GM23338 (cell line): Measurements from ENCODE around the gene KATNAL2. TPM values are rescaled to one million over a fixed set of nuclear protein-coding genes. Genes with fewer than 3 reads are reported as not detected.

Source experiments
- ATAC-seq: fragments of 200-7000 bp; cut with Tn5 transposase; 3 replicates; pipeline ENCODE4 v1.9.1; 2020
- DNase-seq: peaks from one replicate; pipeline ENCODE4 v3.0.0-alpha.2; 2015; ENCODE audit warnings: low spot score
- H2AFZ ChIP-seq: fragments of 200-600 bp; sonication (generic); 2 replicates; pipeline ENCODE4 v1.8.0; 2016; ENCODE audit warnings: antibody characterized with exemption, mild to moderate bottlenecking, moderate library complexity
- H3F3A ChIP-seq: fragments of 200-600 bp; sonication (generic); replicated peaks from 2 replicates; pipeline ENCODE4 v1.8.0; 2017; ENCODE audit warnings: antibody characterized with exemption, mixed run types, low read depth
- H3K27ac ChIP-seq: fragments of 200-600 bp; sonication (generic); 2 replicates; pipeline ENCODE4 v1.6.1; 2016; ENCODE audit warnings: low read depth
- H3K27me3 ChIP-seq: fragments of 200-600 bp; sonication (generic); 2 replicates; pipeline ENCODE4 v1.8.0; 2016; ENCODE audit warnings: mild to moderate bottlenecking, mixed run types, moderate library complexity; ENCODE audit not compliant: insufficient read depth
- H3K36me3 ChIP-seq: fragments of 200-600 bp; sonication (generic); 2 replicates; pipeline ENCODE4 v1.8.0; 2016; ENCODE audit warnings: mild to moderate bottlenecking; ENCODE audit not compliant: insufficient read depth
- H3K4me1 ChIP-seq: fragments of 200-600 bp; sonication (generic); 2 replicates; pipeline ENCODE4 v1.8.0; 2016; ENCODE audit warnings: mild to moderate bottlenecking, moderate library complexity; ENCODE audit not compliant: insufficient read depth
- H3K4me2 ChIP-seq: fragments of 200-600 bp; sonication (generic); 2 replicates; pipeline ENCODE4 v1.7.1; 2017; ENCODE audit warnings: mixed run types
- H3K4me3 ChIP-seq: fragments of 200-600 bp; sonication (generic); 2 replicates; pipeline ENCODE4 v1.6.1; 2016; ENCODE audit warnings: mixed run types
- H3K79me2 ChIP-seq: fragments of 200-600 bp; sonication (generic); replicated peaks from 2 replicates; pipeline ENCODE4 v1.8.0; 2017; ENCODE audit warnings: mild to moderate bottlenecking; ENCODE audit not compliant: insufficient read depth
- H3K9me2 ChIP-seq: fragments of 200-600 bp; sonication (generic); 2 replicates; pipeline ENCODE4 v1.8.0; 2017; ENCODE audit not compliant: insufficient read depth
- H4K20me1 ChIP-seq: fragments of 200-600 bp; sonication (generic); replicated peaks from 2 replicates; pipeline ENCODE4 v1.8.0; 2017; ENCODE audit warnings: mild to moderate bottlenecking; ENCODE audit not compliant: insufficient read depth
- H3K27ac Mint-ChIP-seq: 2 replicates; pipeline ENCODE4 v1.8.0; 2020; ENCODE audit warnings: inconsistent platforms, mild to moderate bottlenecking, moderate library complexity, mixed read lengths
- H3K27me3 Mint-ChIP-seq: 3 replicates; pipeline ENCODE4 v1.8.0; 2022; ENCODE audit warnings: low read depth, mild to moderate bottlenecking, moderate library complexity, mixed read lengths, inconsistent platforms; ENCODE audit not compliant: insufficient read depth, poor library complexity
- H3K36me3 Mint-ChIP-seq: 3 replicates; pipeline ENCODE4 v1.8.0; 2021; ENCODE audit warnings: low read depth, mild to moderate bottlenecking, inconsistent platforms, moderate library complexity, mixed read lengths
- H3K4me1 Mint-ChIP-seq: 3 replicates; pipeline ENCODE4 v1.8.0; 2020; ENCODE audit warnings: mild to moderate bottlenecking, inconsistent platforms, mixed read lengths
- H3K4me3 Mint-ChIP-seq: 3 replicates; pipeline ENCODE4 v1.8.0; 2021; ENCODE audit warnings: moderate library complexity, mild to moderate bottlenecking, inconsistent platforms, mixed read lengths
- H3K9me3 Mint-ChIP-seq: 3 replicates; pipeline ENCODE4 v1.8.0; 2020; ENCODE audit warnings: moderate library complexity, mild to moderate bottlenecking, inconsistent platforms, mixed read lengths
- ETS1 ChIP-seq: IDR thresholded peaks from 2 replicates; pipeline ENCODE4 v1.6.1; 2016; ENCODE audit warnings: antibody characterized with exemption
- EZH2 ChIP-seq: fragments of 200-600 bp; sonication (generic); IDR thresholded peaks from one replicate; pipeline ENCODE4 v1.8.0; 2017; ENCODE audit warnings: antibody characterized with exemption, mild to moderate bottlenecking, low read depth; ENCODE audit not compliant: unreplicated experiment
- EZH2phosphoT487 ChIP-seq: fragments of 200-600 bp; sonication (generic); IDR thresholded peaks from one replicate; pipeline ENCODE4 v1.8.1; 2018; ENCODE audit warnings: antibody characterized with exemption; ENCODE audit not compliant: unreplicated experiment
- JUNB ChIP-seq: IDR thresholded peaks from one replicate; pipeline ENCODE4 v1.6.1; 2016; ENCODE audit warnings: antibody characterized with exemption; ENCODE audit not compliant: unreplicated experiment
- NANOG ChIP-seq: IDR thresholded peaks from 2 replicates; pipeline ENCODE4 v1.6.1; 2016; ENCODE audit warnings: antibody characterized with exemption, borderline replicate concordance
- POLR2AphosphoS5 ChIP-seq: IDR thresholded peaks from 2 replicates; pipeline ENCODE4 v1.6.1; 2016; ENCODE audit warnings: antibody characterized with exemption, low read depth
- STAT1 ChIP-seq: IDR thresholded peaks from one replicate; pipeline ENCODE4 v1.6.1; 2016; ENCODE audit warnings: antibody characterized with exemption; ENCODE audit not compliant: unreplicated experiment
- ZNF114 ChIP-seq: fragments of 250-450 bp; sonication (Bioruptor Pico); IDR thresholded peaks from 2 replicates; pipeline ENCODE4 v1.5.0; 2020; ENCODE audit warnings: mild to moderate bottlenecking, moderate library complexity
- ZNF331 ChIP-seq: fragments of 250-450 bp; sonication (Bioruptor Pico); IDR thresholded peaks from 2 replicates; pipeline ENCODE4 v1.5.0; 2020; ENCODE audit warnings: low read depth, mild to moderate bottlenecking, moderate library complexity
- polyA plus RNA-seq: library from polyadenylated mRNA; unstranded; fragments of >200 nt; fragmentation: Nextera tagmentation; extraction: Ambion mirVana; gene quantifications from 2 replicates; pipeline ENCODE4 v1.2.1, GENCODE V29; 2016
- total RNA-seq: library from RNA; depleted of rRNA; stranded (reverse); fragments of >200 nt; shearing (Covaris generic); gene quantifications from 2 replicates; pipeline ENCODE4 v1.2.3, GENCODE V29; 2014
- TF ChIP-seq, protein P1 (sequence below), 2 experiments: fragments of 200-600 bp in 1 of 2; sonication (generic) in 1 of 2; conservative IDR thresholded peaks; 2 replicates each; pipeline versions ENCODE4 v1.5.1 to v1.6.1; 2016 to 2017; ENCODE audit warnings: antibody characterized with exemption in 2 of 2, low read depth in 2 of 2, mild to moderate bottlenecking in 2 of 2, moderate library complexity in 1 of 2
- TF ChIP-seq, protein P2 (sequence below): fragments of 250-450 bp; sonication (Bioruptor Pico); IDR thresholded peaks from 2 replicates; pipeline ENCODE4 v1.5.0; 2020; ENCODE audit warnings: mild to moderate bottlenecking, moderate library complexity

The KATNAL2 gene
- total and polyA plus RNA-seq, 2 experiments from 2014 or later = 11.8 TPM

- Histone ChIP-seq H3K9me2 (no peaks in the 10 kb centered on the region), H3K4me2 (no peak overlapping the region), H3F3A (no peaks in the 10 kb centered on the region), H3K36me3 (no peaks in the 10 kb centered on the region), H3K79me2 (no peaks in the 10 kb centered on the region), H3K27ac (no peak overlapping the region), H4K20me1 (no peaks in the 10 kb centered on the region), H2AFZ (no peak overlapping the region), H3K27me3 (no peaks in the 10 kb centered on the region), H3K4me3 (no peak overlapping the region), H3K4me1 (no peaks in the 10 kb centered on the region; the same call in 1 of the 2 replicates)
- Mint-ChIP-seq H3K27me3 (no peaks in the 10 kb centered on the region), H3K36me3 (peaks cover 15% of the 10 kb centered on the region; the same call in 2 of the 3 replicates), H3K9me3 (no peaks in the 10 kb centered on the region), H3K27ac (no peak overlapping the region), H3K4me3 (no peak overlapping the region), H3K4me1 (peaks cover 7% of the 10 kb centered on the region; the same call in 2 of the 3 replicates)
- DNase-seq = no peak
- TF ChIP-seq NANOG (no peak), STAT1 (no peak), ZNF114 (no peak), JUNB (no peak), POLR2AphosphoS5 (no peak), EZH2 (no peak), EZH2phosphoT487 (no peak), ZNF331 (no peak), ETS1 (no peak)
- TF ChIP-seq, protein P1, sequence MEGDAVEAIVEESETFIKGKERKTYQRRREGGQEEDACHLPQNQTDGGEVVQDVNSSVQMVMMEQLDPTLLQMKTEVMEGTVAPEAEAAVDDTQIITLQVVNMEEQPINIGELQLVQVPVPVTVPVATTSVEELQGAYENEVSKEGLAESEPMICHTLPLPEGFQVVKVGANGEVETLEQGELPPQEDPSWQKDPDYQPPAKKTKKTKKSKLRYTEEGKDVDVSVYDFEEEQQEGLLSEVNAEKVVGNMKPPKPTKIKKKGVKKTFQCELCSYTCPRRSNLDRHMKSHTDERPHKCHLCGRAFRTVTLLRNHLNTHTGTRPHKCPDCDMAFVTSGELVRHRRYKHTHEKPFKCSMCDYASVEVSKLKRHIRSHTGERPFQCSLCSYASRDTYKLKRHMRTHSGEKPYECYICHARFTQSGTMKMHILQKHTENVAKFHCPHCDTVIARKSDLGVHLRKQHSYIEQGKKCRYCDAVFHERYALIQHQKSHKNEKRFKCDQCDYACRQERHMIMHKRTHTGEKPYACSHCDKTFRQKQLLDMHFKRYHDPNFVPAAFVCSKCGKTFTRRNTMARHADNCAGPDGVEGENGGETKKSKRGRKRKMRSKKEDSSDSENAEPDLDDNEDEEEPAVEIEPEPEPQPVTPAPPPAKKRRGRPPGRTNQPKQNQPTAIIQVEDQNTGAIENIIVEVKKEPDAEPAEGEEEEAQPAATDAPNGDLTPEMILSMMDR (conservative IDR thresholded peaks at IDR 0.05; ENCODE audit: low read depth in 2 of 2) = no peak
- ATAC-seq = no peak
Observed at GRCh38 chr18:47120428-47120827, 203.0 kb downstream of the KATNAL2 start.

GRCh38 chr18:47121146-47121545 is 203.7 kb downstream of the KATNAL2 start:
- Mint-ChIP-seq H3K4me3 (no peak overlapping the region), H3K36me3 (peaks cover 15% of the 10 kb centered on the region; the same call in 2 of the 3 replicates), H3K27me3 (no peaks in the 10 kb centered on the region), H3K27ac (no peak overlapping the region), H3K9me3 (no peaks in the 10 kb centered on the region), H3K4me1 (peaks cover 1% of the 10 kb centered on the region; the same call in 2 of the 3 replicates)
- no peak overlapping the region for H3K4me2 ChIP-seq
- ATAC-seq = no peak
- no peak for DNase-seq
- H3F3A ChIP-seq = no peaks in the 10 kb centered on the region
- H3K4me3 ChIP-seq = no peak overlapping the region
- H3K79me2 ChIP-seq = no peaks in the 10 kb centered on the region
- no peak overlapping the region for H3K27ac ChIP-seq
- no peaks in the 10 kb centered on the region for H3K36me3 ChIP-seq
- H3K9me2 ChIP-seq = no peaks in the 10 kb centered on the region
- H3K4me1 ChIP-seq = no peaks in the 10 kb centered on the region
- H4K20me1 ChIP-seq = no peaks in the 10 kb centered on the region
- H3K27me3 ChIP-seq = no peaks in the 10 kb centered on the region
- no peak overlapping the region for H2AFZ ChIP-seq
- TF ChIP-seq, protein P1 (conservative IDR thresholded peaks at IDR 0.05; ENCODE audit: low read depth in 2 of 2) = no peak
- TF ChIP-seq POLR2AphosphoS5 (no peak), STAT1 (no peak), EZH2 (no peak)
- TF ChIP-seq, protein P2, sequence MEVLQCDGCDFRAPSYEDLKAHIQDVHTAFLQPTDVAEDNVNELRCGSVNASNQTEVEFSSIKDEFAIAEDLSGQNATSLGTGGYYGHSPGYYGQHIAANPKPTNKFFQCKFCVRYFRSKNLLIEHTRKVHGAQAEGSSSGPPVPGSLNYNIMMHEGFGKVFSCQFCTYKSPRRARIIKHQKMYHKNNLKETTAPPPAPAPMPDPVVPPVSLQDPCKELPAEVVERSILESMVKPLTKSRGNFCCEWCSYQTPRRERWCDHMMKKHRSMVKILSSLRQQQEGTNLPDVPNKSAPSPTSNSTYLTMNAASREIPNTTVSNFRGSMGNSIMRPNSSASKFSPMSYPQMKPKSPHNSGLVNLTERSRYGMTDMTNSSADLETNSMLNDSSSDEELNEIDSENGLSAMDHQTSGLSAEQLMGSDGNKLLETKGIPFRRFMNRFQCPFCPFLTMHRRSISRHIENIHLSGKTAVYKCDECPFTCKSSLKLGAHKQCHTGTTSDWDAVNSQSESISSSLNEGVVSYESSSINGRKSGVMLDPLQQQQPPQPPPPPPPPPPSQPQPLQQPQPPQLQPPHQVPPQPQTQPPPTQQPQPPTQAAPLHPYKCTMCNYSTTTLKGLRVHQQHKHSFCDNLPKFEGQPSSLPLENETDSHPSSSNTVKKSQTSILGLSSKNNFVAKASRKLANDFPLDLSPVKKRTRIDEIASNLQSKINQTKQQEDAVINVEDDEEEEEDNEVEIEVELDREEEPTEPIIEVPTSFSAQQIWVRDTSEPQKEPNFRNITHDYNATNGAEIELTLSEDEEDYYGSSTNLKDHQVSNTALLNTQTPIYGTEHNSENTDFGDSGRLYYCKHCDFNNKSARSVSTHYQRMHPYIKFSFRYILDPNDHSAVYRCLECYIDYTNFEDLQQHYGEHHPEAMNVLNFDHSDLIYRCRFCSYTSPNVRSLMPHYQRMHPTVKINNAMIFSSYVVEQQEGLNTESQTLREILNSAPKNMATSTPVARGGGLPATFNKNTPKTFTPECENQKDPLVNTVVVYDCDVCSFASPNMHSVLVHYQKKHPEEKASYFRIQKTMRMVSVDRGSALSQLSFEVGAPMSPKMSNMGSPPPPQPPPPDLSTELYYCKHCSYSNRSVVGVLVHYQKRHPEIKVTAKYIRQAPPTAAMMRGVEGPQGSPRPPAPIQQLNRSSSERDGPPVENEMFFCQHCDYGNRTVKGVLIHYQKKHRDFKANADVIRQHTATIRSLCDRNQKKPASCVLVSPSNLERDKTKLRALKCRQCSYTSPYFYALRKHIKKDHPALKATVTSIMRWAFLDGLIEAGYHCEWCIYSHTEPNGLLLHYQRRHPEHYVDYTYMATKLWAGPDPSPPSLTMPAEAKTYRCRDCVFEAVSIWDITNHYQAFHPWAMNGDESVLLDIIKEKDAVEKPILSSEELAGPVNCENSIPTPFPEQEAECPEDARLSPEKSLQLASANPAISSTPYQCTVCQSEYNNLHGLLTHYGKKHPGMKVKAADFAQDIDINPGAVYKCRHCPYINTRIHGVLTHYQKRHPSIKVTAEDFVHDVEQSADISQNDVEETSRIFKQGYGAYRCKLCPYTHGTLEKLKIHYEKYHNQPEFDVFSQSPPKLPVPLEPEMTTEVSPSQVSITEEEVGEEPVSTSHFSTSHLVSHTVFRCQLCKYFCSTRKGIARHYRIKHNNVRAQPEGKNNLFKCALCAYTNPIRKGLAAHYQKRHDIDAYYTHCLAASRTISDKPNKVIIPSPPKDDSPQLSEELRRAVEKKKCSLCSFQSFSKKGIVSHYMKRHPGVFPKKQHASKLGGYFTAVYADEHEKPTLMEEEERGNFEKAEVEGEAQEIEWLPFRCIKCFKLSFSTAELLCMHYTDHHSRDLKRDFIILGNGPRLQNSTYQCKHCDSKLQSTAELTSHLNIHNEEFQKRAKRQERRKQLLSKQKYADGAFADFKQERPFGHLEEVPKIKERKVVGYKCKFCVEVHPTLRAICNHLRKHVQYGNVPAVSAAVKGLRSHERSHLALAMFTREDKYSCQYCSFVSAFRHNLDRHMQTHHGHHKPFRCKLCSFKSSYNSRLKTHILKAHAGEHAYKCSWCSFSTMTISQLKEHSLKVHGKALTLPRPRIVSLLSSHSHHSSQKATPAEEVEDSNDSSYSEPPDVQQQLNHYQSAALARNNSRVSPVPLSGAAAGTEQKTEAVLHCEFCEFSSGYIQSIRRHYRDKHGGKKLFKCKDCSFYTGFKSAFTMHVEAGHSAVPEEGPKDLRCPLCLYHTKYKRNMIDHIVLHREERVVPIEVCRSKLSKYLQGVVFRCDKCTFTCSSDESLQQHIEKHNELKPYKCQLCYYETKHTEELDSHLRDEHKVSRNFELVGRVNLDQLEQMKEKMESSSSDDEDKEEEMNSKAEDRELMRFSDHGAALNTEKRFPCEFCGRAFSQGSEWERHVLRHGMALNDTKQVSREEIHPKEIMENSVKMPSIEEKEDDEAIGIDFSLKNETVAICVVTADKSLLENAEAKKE (CRISPR knock-in tag) = no peak
